Caco-2 (cell line): ENCODE measurements around the gene ENOX1. TPM values are rescaled to one million over a fixed set of nuclear protein-coding genes. Genes with fewer than 3 reads are reported as not detected.

ENCODE experiments used
- BruUV-seq: library from RNA; stranded (reverse); fragments of 400-500 nt; replicated peaks from 2 replicates; lab custom pipeline; 2021; lab: Mats Ljungman, UMichigan
- CTCF ChIA-PET: fragments of 300-600 bp; sonication (Branson Sonifier 250); formaldehyde crosslinking; loops from one replicate; lab custom pipeline; 2022; ENCODE audit warnings: antibody characterized with exemption; lab: Charles Lee
- POLR2A ChIA-PET: fragments of 300-600 bp; sonication (Branson Sonifier 250); formaldehyde crosslinking; loops from one replicate; lab custom pipeline; 2022; ENCODE audit warnings: antibody characterized with exemption; lab: Charles Lee
- DNase-seq, 2 experiments: peaks; one replicate each; pipeline versions ENCODE4 v3.0.0 to v3.0.0-alpha.2; 2020 to 2022
- H3K27me3 ChIP-seq: replicated peaks from 2 replicates; pipeline ENCODE4 v1.6.0; 2011; ENCODE audit warnings: low read length; ENCODE audit not compliant: control insufficient read depth, insufficient read depth
- H3K36me3 ChIP-seq: 2 replicates; pipeline ENCODE4 v1.5.1; 2011; ENCODE audit warnings: low read length; ENCODE audit not compliant: control insufficient read depth, insufficient read depth
- H3K4me1 ChIP-seq: fragments of 250-450 bp; sonication (Bioruptor Pico); 2 replicates; pipeline ENCODE4 v1.5.1; 2020; ENCODE audit warnings: mild to moderate bottlenecking
- H3K4me3 ChIP-seq: 2 replicates; pipeline ENCODE4 v1.5.1; 2011; ENCODE audit warnings: low read depth, mild to moderate bottlenecking, control low read depth, low read length
- H3K9me3 ChIP-seq: fragments of 250-450 bp; sonication (Bioruptor Pico); 2 replicates; pipeline ENCODE4 v1.5.1; 2020; ENCODE audit warnings: mild to moderate bottlenecking, moderate library complexity
- H3K27ac Mint-ChIP-seq: one replicate; pipeline ENCODE4 v1.8.0; 2022; ENCODE audit warnings: mixed read lengths; ENCODE audit not compliant: unreplicated experiment
- H3K27me3 Mint-ChIP-seq: one replicate; pipeline ENCODE4 v1.8.0; 2022; ENCODE audit warnings: mixed read lengths; ENCODE audit not compliant: insufficient read depth, unreplicated experiment
- H3K36me3 Mint-ChIP-seq: one replicate; pipeline ENCODE4 v1.8.0; 2022; ENCODE audit warnings: mild to moderate bottlenecking, mixed read lengths; ENCODE audit not compliant: insufficient read depth, unreplicated experiment
- H3K4me1 Mint-ChIP-seq: one replicate; pipeline ENCODE4 v1.8.0; 2022; ENCODE audit warnings: low read depth, mixed read lengths; ENCODE audit not compliant: unreplicated experiment
- H3K4me3 Mint-ChIP-seq: one replicate; pipeline ENCODE4 v1.8.0; 2022; ENCODE audit warnings: mild to moderate bottlenecking, moderate library complexity, mixed read lengths; ENCODE audit not compliant: unreplicated experiment
- H3K9me3 Mint-ChIP-seq: one replicate; pipeline ENCODE4 v1.8.0; 2022; ENCODE audit warnings: mixed read lengths; ENCODE audit not compliant: unreplicated experiment
- intact Hi-C: fragments of 100-400 bp; cut with micrococcal nuclease; formaldehyde crosslinking; loops from one replicate; pipeline ENCODE4 v1.10.0; 2022; ENCODE audit not compliant: unreplicated experiment
- total RNA-seq: library from RNA; stranded (reverse); gene quantifications from 2 replicates; pipeline ENCODE4 v1.2.3, GENCODE V29; 2022
- TF ChIP-seq, protein P1 (sequence below), 2 experiments: fragments of 200-600 bp in 1 of 2; IDR thresholded peaks; 1 replicate in 1 of 2; 2 replicates in 1 of 2; pipeline versions ENCODE4 v1.5.1 to v1.8.0; 2011 to 2022; ENCODE audit warnings: antibody characterized with exemption in 1 of 2, control low read depth in 1 of 2, inconsistent platforms in 1 of 2, low read depth in 1 of 2, low read length in 1 of 2, mild to moderate bottlenecking in 1 of 2, moderate library complexity in 1 of 2; ENCODE audit not compliant: insufficient read depth in 1 of 2, severe bottlenecking in 1 of 2, unreplicated experiment in 1 of 2

Gene ENOX1
- total RNA-seq, 1 experiment from 2014 or later: 9.1 TPM

DNA sequence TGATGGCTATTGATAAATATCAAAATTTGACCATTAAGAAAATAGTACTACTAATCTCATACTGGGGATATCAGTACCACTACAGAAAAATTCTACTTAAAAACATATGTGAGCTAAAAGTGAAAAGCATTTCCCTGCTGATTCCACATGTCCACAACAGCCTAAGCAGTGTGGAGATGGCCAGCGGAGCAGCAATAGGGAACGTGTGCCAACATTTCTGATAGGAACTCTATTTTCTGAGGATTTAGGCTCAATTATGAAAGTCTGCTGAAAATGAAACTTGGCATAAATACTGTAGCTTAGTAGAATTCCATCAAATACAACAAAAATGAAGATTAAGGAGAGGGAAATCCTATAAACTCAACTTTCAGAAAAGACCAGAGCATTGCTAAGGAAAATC is 311.6 kb downstream of the ENOX1 start:
- no peaks in the 10 kb centered on the region for H3K36me3 Mint-ChIP-seq
- Histone ChIP-seq H3K27me3 (no peaks in the 10 kb centered on the region), H3K4me1 (peaks cover 14% of the 10 kb centered on the region), H3K4me3 (no peak overlapping the region), H3K9me3 (no peaks in the 10 kb centered on the region), H3K36me3 (no peaks in the 10 kb centered on the region)
- no TSS peak for BruUV-seq
- TF ChIP-seq, protein P1, sequence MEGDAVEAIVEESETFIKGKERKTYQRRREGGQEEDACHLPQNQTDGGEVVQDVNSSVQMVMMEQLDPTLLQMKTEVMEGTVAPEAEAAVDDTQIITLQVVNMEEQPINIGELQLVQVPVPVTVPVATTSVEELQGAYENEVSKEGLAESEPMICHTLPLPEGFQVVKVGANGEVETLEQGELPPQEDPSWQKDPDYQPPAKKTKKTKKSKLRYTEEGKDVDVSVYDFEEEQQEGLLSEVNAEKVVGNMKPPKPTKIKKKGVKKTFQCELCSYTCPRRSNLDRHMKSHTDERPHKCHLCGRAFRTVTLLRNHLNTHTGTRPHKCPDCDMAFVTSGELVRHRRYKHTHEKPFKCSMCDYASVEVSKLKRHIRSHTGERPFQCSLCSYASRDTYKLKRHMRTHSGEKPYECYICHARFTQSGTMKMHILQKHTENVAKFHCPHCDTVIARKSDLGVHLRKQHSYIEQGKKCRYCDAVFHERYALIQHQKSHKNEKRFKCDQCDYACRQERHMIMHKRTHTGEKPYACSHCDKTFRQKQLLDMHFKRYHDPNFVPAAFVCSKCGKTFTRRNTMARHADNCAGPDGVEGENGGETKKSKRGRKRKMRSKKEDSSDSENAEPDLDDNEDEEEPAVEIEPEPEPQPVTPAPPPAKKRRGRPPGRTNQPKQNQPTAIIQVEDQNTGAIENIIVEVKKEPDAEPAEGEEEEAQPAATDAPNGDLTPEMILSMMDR (IDR thresholded peaks at IDR 0.05; ENCODE audit: insufficient read depth in 1 of 2, low read depth in 1 of 2, low read length in 1 of 2, severe bottlenecking in 1 of 2, unreplicated experiment in 1 of 2): no peak
- H3K9me3 Mint-ChIP-seq: no peaks in the 10 kb centered on the region
- ChIA-PET POLR2A (no interaction called here), CTCF (no interaction called here)
- intact Hi-C loops: no loop called here
- H3K27me3 Mint-ChIP-seq: no peaks in the 10 kb centered on the region
- peaks cover 8% of the 10 kb centered on the region for H3K4me1 Mint-ChIP-seq
- no peak for DNase-seq
- H3K4me3 Mint-ChIP-seq: no peak overlapping the region
- no peak overlapping the region for H3K27ac Mint-ChIP-seq

DNA sequence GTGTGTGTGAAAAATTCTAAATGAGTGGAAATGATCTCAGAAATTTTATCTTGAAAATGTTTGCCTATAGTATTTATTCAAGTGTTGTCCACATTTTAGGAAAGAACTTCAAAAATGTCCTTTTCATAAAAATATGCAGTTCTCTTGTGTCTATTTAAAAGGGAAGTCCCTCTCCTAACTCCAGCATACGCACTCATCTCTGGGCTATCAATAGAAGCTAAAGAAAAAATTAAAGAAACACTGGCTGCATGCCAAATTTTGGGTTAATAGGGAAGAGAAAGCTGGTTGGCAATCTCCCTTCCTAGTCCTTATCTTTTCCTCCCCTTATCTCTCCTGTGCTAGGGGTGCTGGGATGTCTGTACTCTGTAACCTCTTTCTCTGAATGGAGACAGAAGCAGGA is 313.3 kb downstream of the ENOX1 start:
- no peaks in the 10 kb centered on the region for H3K36me3 ChIP-seq
- peak in 1 of 2 experiments; percentile 11 for DNase-seq
- BruUV-seq: no TSS peak
- no peaks in the 10 kb centered on the region for H3K27me3 ChIP-seq
- H3K36me3 Mint-ChIP-seq: no peaks in the 10 kb centered on the region
- H3K4me1 ChIP-seq: peaks cover 14% of the 10 kb centered on the region
- H3K9me3 ChIP-seq: no peaks in the 10 kb centered on the region
- POLR2A ChIA-PET: no interaction called here
- no peaks in the 10 kb centered on the region for H3K9me3 Mint-ChIP-seq
- no peak overlapping the region for H3K4me3 Mint-ChIP-seq
- TF ChIP-seq, protein P1 (IDR thresholded peaks at IDR 0.05; ENCODE audit: insufficient read depth in 1 of 2, low read depth in 1 of 2, low read length in 1 of 2, severe bottlenecking in 1 of 2, unreplicated experiment in 1 of 2): no peak
- CTCF ChIA-PET: interaction anchor here (1.1 kb wide), 1 partner anchor 170 kb away, joined by 3 read pairs; no protein-coding TSS in a partner anchor
- peaks cover 8% of the 10 kb centered on the region for H3K4me1 Mint-ChIP-seq
- intact Hi-C loops: no loop called here
- H3K27ac Mint-ChIP-seq: no peak overlapping the region
- no peaks in the 10 kb centered on the region for H3K27me3 Mint-ChIP-seq
- H3K4me3 ChIP-seq: no peak overlapping the region

DNA sequence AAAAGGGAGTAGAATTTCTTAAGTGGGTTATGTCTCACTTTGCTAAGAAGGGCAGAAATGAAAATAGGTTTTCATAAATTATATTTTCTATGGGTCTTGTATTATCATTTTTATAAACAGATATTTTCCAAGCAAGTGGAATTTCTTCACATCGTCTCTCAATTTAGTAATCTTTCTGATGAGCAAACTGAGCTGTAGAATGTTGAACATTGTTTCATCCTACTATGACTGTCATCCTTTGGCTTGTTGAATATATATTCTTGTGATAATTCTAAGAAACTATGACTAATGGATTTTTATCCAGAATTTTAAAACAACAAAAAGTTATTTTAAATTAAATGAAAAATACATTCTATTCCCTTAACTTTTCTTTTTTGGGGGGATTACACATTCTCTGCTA is 313.8 kb downstream of the ENOX1 start:
- H3K36me3 ChIP-seq: no peaks in the 10 kb centered on the region
- H3K4me1 ChIP-seq: peaks cover 14% of the 10 kb centered on the region
- no peaks in the 10 kb centered on the region for H3K9me3 ChIP-seq
- ChIA-PET POLR2A (no interaction called here), CTCF (interaction anchor here (1.1 kb wide), 1 partner anchor 170 kb away, joined by 3 read pairs; no protein-coding TSS in a partner anchor)
- TF ChIP-seq, protein P1 (IDR thresholded peaks at IDR 0.05; ENCODE audit: insufficient read depth in 1 of 2, low read depth in 1 of 2, low read length in 1 of 2, severe bottlenecking in 1 of 2, unreplicated experiment in 1 of 2): no peak
- H3K9me3 Mint-ChIP-seq: no peaks in the 10 kb centered on the region
- no peak overlapping the region for H3K4me3 ChIP-seq
- peaks cover 8% of the 10 kb centered on the region for H3K4me1 Mint-ChIP-seq
- DNase-seq: no peak
- no peak overlapping the region for H3K4me3 Mint-ChIP-seq
- intact Hi-C loops: no loop called here
- BruUV-seq: no TSS peak
- no peaks in the 10 kb centered on the region for H3K36me3 Mint-ChIP-seq
- no peaks in the 10 kb centered on the region for H3K27me3 Mint-ChIP-seq
- no peaks in the 10 kb centered on the region for H3K27me3 ChIP-seq
- H3K27ac Mint-ChIP-seq: no peak overlapping the region
